ENCODE measurements around the gene TCF4. TPM values are rescaled to one million over a fixed set of nuclear protein-coding genes. Genes with fewer than 3 reads are reported as not detected.

Gene TCF4
- total and polyA plus RNA-seq, 10 donors = 14.6 to 200 (median 153) TPM

DNA sequence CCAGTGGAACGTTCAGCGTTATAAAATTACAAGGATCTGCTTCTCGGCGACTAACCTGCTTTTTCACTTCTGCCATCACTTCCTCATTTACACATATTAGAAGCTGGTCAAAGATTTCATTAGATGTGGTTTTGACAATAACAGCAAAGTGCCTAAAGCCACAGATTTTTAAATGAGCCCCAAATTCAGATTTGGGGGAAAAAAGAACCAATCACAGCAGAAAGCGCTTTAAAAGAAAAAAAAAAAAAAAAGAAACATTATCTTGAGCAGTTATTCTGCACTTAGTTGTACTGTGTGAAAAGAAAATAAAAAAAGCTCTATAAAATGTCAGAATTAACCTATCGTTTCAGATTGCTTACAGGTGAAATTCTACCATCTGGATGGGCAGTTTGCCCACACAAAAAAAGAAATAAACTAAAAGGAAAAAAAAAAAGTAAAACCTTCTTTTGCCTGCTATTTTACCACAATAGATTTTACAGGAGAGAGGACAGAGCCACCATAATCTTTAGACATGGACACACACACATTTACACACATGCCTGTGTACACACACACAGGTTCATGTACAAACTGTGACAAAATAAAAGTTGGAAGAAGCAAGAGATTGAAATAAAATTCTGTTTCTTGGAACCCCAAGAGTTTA, 167.2 kb downstream of the TCF4 start:
- Histone ChIP-seq H3K9me3 (no peaks in the 10 kb centered on the region), H3K4me3 (peak overlapping the region in 2 of 8 donors; percentile 32 to 42), H3K4me1 (peaks cover 4 to 47% (median 27%) of the 10 kb centered on the region in 6 donors), H3K27me3 (replicated peaks in 1 of 7) (no peaks in the 10 kb centered on the region), H3K36me3 (no peaks in the 10 kb centered on the region), H3K27ac (peak overlapping the region; percentile 1 to 77 (median 64))
- no peak for DNase-seq
- WGBS, 5 donors = 16 to 27% (median 24%) methylated on average over 6 of the region's 6 CpGs
- intact Hi-C loops (cut with DNase I; ENCODE audit: low total_unique reads) = no loop called here
- TF ChIP-seq POLR2A (IDR thresholded peaks at IDR 0.05) = no peak
- TF ChIP-seq POLR2AphosphoS5 (IDR thresholded peaks at IDR 0.05) = no peak
- TF ChIP-seq, protein P1, sequence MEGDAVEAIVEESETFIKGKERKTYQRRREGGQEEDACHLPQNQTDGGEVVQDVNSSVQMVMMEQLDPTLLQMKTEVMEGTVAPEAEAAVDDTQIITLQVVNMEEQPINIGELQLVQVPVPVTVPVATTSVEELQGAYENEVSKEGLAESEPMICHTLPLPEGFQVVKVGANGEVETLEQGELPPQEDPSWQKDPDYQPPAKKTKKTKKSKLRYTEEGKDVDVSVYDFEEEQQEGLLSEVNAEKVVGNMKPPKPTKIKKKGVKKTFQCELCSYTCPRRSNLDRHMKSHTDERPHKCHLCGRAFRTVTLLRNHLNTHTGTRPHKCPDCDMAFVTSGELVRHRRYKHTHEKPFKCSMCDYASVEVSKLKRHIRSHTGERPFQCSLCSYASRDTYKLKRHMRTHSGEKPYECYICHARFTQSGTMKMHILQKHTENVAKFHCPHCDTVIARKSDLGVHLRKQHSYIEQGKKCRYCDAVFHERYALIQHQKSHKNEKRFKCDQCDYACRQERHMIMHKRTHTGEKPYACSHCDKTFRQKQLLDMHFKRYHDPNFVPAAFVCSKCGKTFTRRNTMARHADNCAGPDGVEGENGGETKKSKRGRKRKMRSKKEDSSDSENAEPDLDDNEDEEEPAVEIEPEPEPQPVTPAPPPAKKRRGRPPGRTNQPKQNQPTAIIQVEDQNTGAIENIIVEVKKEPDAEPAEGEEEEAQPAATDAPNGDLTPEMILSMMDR (IDR thresholded peaks at IDR 0.05 in 8 of 11, conservative IDR thresholded peaks at IDR 0.05 in 3 of 11) = no peak

DNA sequence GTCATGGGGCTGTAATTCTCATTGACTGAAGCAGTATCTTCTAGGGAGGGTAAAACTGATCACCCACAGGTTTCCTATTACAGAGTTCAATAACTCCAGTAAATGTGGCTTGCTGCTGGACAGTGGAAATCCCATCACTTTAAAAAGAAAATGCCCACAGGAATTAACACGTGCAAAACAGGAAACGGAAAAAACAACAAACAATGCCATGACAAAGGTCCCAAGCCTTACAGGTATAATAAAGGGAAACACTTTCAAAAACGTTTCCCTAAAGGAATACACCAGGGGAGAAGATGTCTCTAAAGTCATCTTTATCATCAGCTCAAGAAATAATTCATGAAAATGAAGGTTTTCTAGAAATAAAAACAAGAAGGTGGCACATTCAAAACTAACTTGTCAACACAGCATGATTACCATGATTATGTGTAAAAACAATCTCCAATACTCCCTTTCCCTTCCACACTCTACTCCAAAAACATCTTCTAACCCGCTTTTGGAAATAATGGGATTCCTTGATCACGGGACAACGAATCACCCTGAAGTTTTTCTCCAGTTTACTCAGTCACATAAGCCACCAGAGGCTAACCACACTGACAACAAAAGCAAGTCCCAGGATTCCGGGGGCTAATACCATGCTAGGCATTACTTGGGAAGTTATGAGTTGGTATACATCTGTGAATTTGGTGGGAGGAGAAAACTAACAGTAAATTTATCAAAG, 167.9 kb downstream of the TCF4 start:
- intact Hi-C loops (cut with DNase I; ENCODE audit: low total_unique reads) = loop anchor here (10.0 kb wide), 4 partner anchors 55 to 1155 kb away; partner anchors contain the start of gene TCF4
- H3K36me3 ChIP-seq = no peaks in the 10 kb centered on the region
- TF ChIP-seq, protein P1 (IDR thresholded peaks at IDR 0.05 in 8 of 11, conservative IDR thresholded peaks at IDR 0.05 in 3 of 11) = no peak
- no peak for TF ChIP-seq POLR2AphosphoS5 (IDR thresholded peaks at IDR 0.05)
- H3K9me3 ChIP-seq = no peaks in the 10 kb centered on the region
- WGBS, 5 donors = 27 to 40% (median 30%) methylated on average over 7 of the region's 7 CpGs
- no peak for DNase-seq
- H3K27me3 ChIP-seq (replicated peaks in 1 of 7) = no peaks in the 10 kb centered on the region
- peak overlapping the region in 7 of 8 donors; percentile 58 to 77 (median 67) for H3K27ac ChIP-seq
- H3K4me1 ChIP-seq = peaks cover 4 to 54% (median 30%) of the 10 kb centered on the region in 6 donors
- H3K4me3 ChIP-seq = peak overlapping the region in 2 of 8 donors; percentile 32 to 42

DNA sequence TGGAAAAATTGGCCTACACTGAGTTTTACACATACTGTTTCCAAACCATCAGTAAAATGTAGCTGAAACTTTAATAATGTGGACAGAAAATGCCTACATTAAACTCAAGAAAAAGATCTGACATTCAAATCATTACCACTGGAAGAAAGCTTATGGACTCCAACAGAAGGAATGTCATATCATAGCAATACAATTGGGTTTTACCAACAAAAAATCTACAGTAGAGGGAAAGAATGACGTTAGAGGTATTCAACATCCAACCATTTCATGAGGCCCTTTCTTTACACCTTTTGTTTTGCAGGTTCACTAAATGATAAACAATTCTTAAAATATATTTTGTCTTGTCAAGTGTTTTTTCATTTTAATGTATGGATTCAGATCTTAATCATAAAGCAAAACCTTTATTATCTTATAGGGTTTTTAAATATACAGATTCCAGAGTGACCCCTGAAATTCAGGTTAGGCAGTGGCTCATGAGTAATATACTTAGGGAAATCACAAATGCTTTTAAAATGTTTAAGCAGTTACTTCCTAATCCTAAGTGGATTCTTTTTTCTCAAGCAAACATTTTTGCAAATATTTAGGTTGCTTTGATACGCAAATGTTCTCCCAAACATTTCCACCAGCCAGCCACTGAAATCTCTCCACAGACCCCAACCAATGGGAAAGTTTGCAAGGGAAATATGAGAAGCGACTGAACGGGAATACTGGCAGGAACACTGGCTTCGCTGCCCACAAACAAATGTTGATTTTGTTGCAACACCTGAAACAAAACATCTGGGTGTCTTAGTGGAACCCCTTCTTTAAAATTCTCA, 168.7 kb downstream of the TCF4 start:
- 73 to 83% (median 79%) methylated on average over 5 of the region's 5 CpGs for WGBS, 5 donors
- H3K27me3 ChIP-seq (replicated peaks in 1 of 7) = no peaks in the 10 kb centered on the region
- peak overlapping the region in 7 of 8 donors; percentile 58 to 77 (median 67) for H3K27ac ChIP-seq
- H3K4me1 ChIP-seq = peaks cover 4 to 61% (median 34%) of the 10 kb centered on the region in 6 donors
- DNase-seq = no peak
- H3K4me3 ChIP-seq = no peak overlapping the region
- no peaks in the 10 kb centered on the region for H3K36me3 ChIP-seq
- intact Hi-C loops (cut with DNase I; ENCODE audit: low total_unique reads) = loop anchor here (10.0 kb wide), 4 partner anchors 55 to 1155 kb away; partner anchors contain the start of gene TCF4
- TF ChIP-seq POLR2A (IDR thresholded peaks at IDR 0.05) (no peak), POLR2AphosphoS5 (IDR thresholded peaks at IDR 0.05) (no peak)
- TF ChIP-seq, protein P1 (IDR thresholded peaks at IDR 0.05 in 8 of 11, conservative IDR thresholded peaks at IDR 0.05 in 3 of 11) = no peak
- no peaks in the 10 kb centered on the region for H3K9me3 ChIP-seq

All from spleen (tissue), 11 donors.